HepG2 (cell line): ENCODE measurements around the gene TSGA10IP. TPM values are rescaled to one million over a fixed set of nuclear protein-coding genes. Genes with fewer than 3 reads are reported as not detected.
A peak's percentile ranks its signal among the peaks of the same experiment; 100 is the strongest.

Experiments
- ELF4 ChIP-seq: sonication (generic); formaldehyde crosslinking; IDR thresholded peaks from 2 replicates; pipeline ENCODE4 v1.5.0; 2020; ENCODE audit warnings: missing genetic modification reagents, mild to moderate bottlenecking, moderate library complexity, borderline replicate concordance
- FOXM1 ChIP-seq: sonication (generic); formaldehyde crosslinking; IDR thresholded peaks from 2 replicates; pipeline ENCODE4 v1.5.0; 2020; ENCODE audit warnings: missing genetic modification reagents
- FOXP1 ChIP-seq, 2 experiments: fragments of 450-650 bp in 1 of 2; IDR thresholded peaks; 2 replicates each; pipeline ENCODE4 v1.6.1; 2017 to 2018; ENCODE audit warnings: antibody characterized with exemption in 1 of 2
- HMG20A ChIP-seq: IDR thresholded peaks from 2 replicates; pipeline ENCODE4 v1.6.1; 2016; ENCODE audit warnings: borderline replicate concordance
- HOXA3 ChIP-seq: sonication (generic); formaldehyde crosslinking; IDR thresholded peaks from 2 replicates; pipeline ENCODE4 v1.5.0; 2020; ENCODE audit warnings: missing genetic modification reagents
- MAF1 ChIP-seq: sonication (generic); formaldehyde crosslinking; IDR thresholded peaks from 2 replicates; pipeline ENCODE4 v1.5.0; 2020; ENCODE audit warnings: missing genetic modification reagents, borderline replicate concordance
- MAFK ChIP-seq, 2 experiments: IDR thresholded peaks in 1 of 2; conservative IDR thresholded peaks in 1 of 2; 2 replicates each; pipeline ENCODE4 v1.6.1; 2011; ENCODE audit warnings: improper control_type of control experiment in 2 of 2, low read length in 2 of 2
- NFE2L1 ChIP-seq: sonication (generic); formaldehyde crosslinking; IDR thresholded peaks from 2 replicates; pipeline ENCODE4 v1.4.0; 2020; ENCODE audit warnings: missing genetic modification reagents, mild to moderate bottlenecking, borderline replicate concordance
- NFE2L2 ChIP-seq: fragments of 150-350 bp; IDR thresholded peaks from 2 replicates; pipeline ENCODE4 v1.6.1; 2014; ENCODE audit warnings: low read length
- XBP1 ChIP-seq: sonication (generic); formaldehyde crosslinking; IDR thresholded peaks from 2 replicates; pipeline ENCODE4 v1.5.0; 2020; ENCODE audit warnings: missing genetic modification reagents
- YEATS4 ChIP-seq: sonication (generic); formaldehyde crosslinking; IDR thresholded peaks from 2 replicates; pipeline ENCODE4 v1.4.0; 2020; ENCODE audit warnings: missing genetic modification reagents, borderline replicate concordance
- ZBTB1 ChIP-seq: sonication (generic); formaldehyde crosslinking; IDR thresholded peaks from 2 replicates; pipeline ENCODE4 v1.4.0; 2020; ENCODE audit warnings: missing genetic modification reagents, borderline replicate concordance
- ZBTB42 ChIP-seq: sonication (generic); formaldehyde crosslinking; IDR thresholded peaks from 2 replicates; pipeline ENCODE4 v1.5.0; 2020; ENCODE audit warnings: mild to moderate bottlenecking, missing genetic modification reagents
- ZBTB7A ChIP-seq: sonication (generic); formaldehyde crosslinking; IDR thresholded peaks from 2 replicates; pipeline ENCODE4 v1.8.0; 2022; ENCODE audit warnings: mild to moderate bottlenecking, missing genetic modification reagents
- ZNF143 ChIP-seq: sonication (generic); formaldehyde crosslinking; IDR thresholded peaks from 2 replicates; pipeline ENCODE4 v1.4.0; 2020; ENCODE audit warnings: missing genetic modification reagents
- ZNF251 ChIP-seq: sonication (generic); formaldehyde crosslinking; IDR thresholded peaks from 2 replicates; pipeline ENCODE4 v1.9.0; 2021; ENCODE audit warnings: mild to moderate bottlenecking, missing genetic modification reagents
- ZNF431 ChIP-seq: sonication (generic); formaldehyde crosslinking; IDR thresholded peaks from 2 replicates; pipeline ENCODE4 v1.9.0; 2022; ENCODE audit warnings: missing genetic modification reagents, low read depth, mild to moderate bottlenecking, borderline replicate concordance
- ZNF652 ChIP-seq: IDR thresholded peaks from 2 replicates; pipeline ENCODE4 v1.6.1; 2016; ENCODE audit warnings: low read depth, borderline replicate concordance
- ZSCAN21 ChIP-seq: sonication (generic); formaldehyde crosslinking; IDR thresholded peaks from 2 replicates; pipeline ENCODE4 v1.8.0; 2022; ENCODE audit warnings: mild to moderate bottlenecking, missing genetic modification reagents, moderate library complexity, borderline replicate concordance
- polyA plus RNA-seq, 8 experiments: library from polyadenylated mRNA; depleted of rRNA in 3 of 8; stranded (reverse) in 7 of 8; unstranded in 1 of 8; fragments of >200 nt; fragmentation: Illumina TruSeq in 4 of 8; extraction: Trizol in 4 of 8; gene quantifications; 2 replicates each; pipeline versions ENCODE4 v1.2.1 to v1.2.3, GENCODE V29; 2011 to 2016; ENCODE audit warnings: low read depth in 4 of 8, missing spikeins in 1 of 8, mixed read lengths in 1 of 8; ENCODE audit not compliant: insufficient read depth in 1 of 8
- total RNA-seq, 5 experiments: library from RNA; depleted of rRNA; stranded (reverse); fragments of >200 nt; fragmentation: Illumina TruSeq; extraction: Trizol; gene quantifications; 2 replicates each; pipeline ENCODE4 v1.2.3, GENCODE V29; 2016; ENCODE audit warnings: low read depth in 1 of 5
- TF ChIP-seq, protein P1 (sequence below): sonication (generic); formaldehyde crosslinking; IDR thresholded peaks from 2 replicates; pipeline ENCODE4 v1.5.0; 2020; ENCODE audit warnings: missing genetic modification reagents
- TF ChIP-seq, protein P2 (sequence below): IDR thresholded peaks from 2 replicates; pipeline ENCODE4 v1.6.1; 2016; ENCODE audit warnings: mild to moderate bottlenecking
- TF ChIP-seq, protein P3 (sequence below): sonication (generic); formaldehyde crosslinking; IDR thresholded peaks from 2 replicates; pipeline ENCODE4 v1.9.0; 2021; ENCODE audit warnings: missing genetic modification reagents, mild to moderate bottlenecking, borderline replicate concordance
- TF ChIP-seq, protein P4 (sequence below): sonication (generic); formaldehyde crosslinking; conservative IDR thresholded peaks from 2 replicates; pipeline ENCODE4 v1.4.0; 2020; ENCODE audit warnings: missing genetic modification reagents

TSGA10IP gene
- total and polyA plus RNA-seq, 2 of the 13 experiments (the other 11 are each of a cell fraction or from before 2014, with no cell fraction given) = not detected

DNA sequence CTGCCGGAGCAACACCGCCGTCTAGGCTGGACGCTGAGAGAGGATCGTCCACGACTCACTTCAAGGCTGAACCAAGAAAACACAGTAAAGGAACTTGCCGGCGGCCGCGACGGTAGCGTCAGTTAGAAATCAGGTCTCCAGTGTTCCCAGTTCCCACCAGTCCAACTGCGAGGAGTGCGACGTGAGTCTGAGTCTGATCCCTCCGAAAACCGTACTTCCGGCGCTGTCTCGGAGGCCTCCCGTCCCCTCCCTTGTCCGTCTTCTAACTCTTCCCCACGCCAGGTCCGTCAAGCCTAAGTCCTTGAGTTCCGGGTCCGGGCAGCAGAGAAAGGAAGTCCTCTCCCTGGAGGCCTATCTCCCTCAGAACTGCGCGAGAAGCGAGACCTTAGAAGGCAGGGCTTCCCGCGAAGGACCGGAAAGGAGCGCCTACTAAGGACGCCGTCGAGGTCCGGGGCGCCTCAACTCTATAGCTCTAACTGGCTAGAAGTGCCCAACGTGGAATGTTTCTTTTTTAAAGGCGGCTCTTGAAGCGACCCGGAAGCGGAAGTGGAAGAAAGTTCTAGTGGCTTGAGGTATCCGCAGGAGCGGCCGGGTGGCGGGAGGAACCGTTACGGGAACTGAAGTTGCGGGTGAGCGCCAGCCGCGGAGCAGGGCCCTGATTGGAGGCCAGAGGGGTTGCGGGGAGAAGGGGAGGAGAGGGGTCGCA lies 56.8 kb downstream of the TSGA10IP start, which contains the start of the genes BANF1 and EIF1AD (continued):
- TF ChIP-seq, protein P1, sequence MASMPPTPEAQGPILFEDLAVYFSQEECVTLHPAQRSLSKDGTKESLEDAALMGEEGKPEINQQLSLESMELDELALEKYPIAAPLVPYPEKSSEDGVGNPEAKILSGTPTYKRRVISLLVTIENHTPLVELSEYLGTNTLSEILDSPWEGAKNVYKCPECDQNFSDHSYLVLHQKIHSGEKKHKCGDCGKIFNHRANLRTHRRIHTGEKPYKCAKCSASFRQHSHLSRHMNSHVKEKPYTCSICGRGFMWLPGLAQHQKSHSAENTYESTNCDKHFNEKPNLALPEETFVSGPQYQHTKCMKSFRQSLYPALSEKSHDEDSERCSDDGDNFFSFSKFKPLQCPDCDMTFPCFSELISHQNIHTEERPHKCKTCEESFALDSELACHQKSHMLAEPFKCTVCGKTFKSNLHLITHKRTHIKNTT (CRISPR knock-in tag) = no peak
- TF ChIP-seq FOXP1 (IDR thresholded peaks at IDR 0.05) (no peak), FOXP1 (CRISPR knock-in tag; IDR thresholded peaks at IDR 0.05) (0 out of 2 replicates have a peak, but pooled peaks have one; percentile 50), ZNF143 (CRISPR knock-in tag) (peak; percentile 78), ZNF251 (CRISPR knock-in tag) (peak; percentile 16; the same call in 1 of the 2 replicates), ZBTB1 (peak; percentile 95; the same call in 1 of the 2 replicates), ELF4 (CRISPR knock-in tag) (peak; percentile 94; the same call in 1 of the 2 replicates), ZNF652 (CRISPR knock-in tag) (no peak), NFE2L2 (no peak), ZBTB7A (CRISPR knock-in tag) (no peak), XBP1 (CRISPR knock-in tag) (no peak), NFE2L1 (CRISPR knock-in tag) (no peak), YEATS4 (CRISPR knock-in tag) (peak; percentile 86; the same call in 1 of the 2 replicates), HMG20A (CRISPR knock-in tag) (peak; percentile 53; the same call in 1 of the 2 replicates), HOXA3 (peak; percentile 94), FOXM1 (CRISPR knock-in tag) (no peak), ZBTB42 (no peak), ZSCAN21 (CRISPR knock-in tag) (peak; percentile 60; the same call in 1 of the 2 replicates), MAF1 (CRISPR knock-in tag) (no peak), ZNF431 (CRISPR knock-in tag) (0 out of 2 replicates have a peak, but pooled peaks have one; percentile 50), MAFK (conservative IDR thresholded peaks at IDR 0.05 in 1 of 2, IDR thresholded peaks at IDR 0.05 in 1 of 2; ENCODE audit: low read length in 2 of 2) (no peak)
- TF ChIP-seq, protein P2, sequence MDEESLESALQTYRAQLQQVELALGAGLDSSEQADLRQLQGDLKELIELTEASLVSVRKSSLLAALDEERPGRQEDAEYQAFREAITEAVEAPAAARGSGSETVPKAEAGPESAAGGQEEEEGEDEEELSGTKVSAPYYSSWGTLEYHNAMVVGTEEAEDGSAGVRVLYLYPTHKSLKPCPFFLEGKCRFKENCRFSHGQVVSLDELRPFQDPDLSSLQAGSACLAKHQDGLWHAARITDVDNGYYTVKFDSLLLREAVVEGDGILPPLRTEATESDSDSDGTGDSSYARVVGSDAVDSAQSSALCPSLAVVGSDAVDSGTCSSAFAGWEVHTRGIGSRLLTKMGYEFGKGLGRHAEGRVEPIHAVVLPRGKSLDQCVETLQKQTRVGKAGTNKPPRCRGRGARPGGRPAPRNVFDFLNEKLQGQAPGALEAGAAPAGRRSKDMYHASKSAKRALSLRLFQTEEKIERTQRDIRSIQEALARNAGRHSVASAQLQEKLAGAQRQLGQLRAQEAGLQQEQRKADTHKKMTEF (CRISPR knock-in tag) = peak; percentile 92
- TF ChIP-seq, protein P3, sequence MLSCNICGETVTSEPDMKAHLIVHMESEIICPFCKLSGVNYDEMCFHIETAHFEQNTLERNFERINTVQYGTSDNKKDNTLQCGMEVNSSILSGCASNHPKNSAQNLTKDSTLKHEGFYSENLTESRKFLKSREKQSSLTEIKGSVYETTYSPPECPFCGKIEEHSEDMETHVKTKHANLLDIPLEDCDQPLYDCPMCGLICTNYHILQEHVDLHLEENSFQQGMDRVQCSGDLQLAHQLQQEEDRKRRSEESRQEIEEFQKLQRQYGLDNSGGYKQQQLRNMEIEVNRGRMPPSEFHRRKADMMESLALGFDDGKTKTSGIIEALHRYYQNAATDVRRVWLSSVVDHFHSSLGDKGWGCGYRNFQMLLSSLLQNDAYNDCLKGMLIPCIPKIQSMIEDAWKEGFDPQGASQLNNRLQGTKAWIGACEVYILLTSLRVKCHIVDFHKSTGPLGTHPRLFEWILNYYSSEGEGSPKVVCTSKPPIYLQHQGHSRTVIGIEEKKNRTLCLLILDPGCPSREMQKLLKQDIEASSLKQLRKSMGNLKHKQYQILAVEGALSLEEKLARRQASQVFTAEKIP (CRISPR knock-in tag) = no peak
- TF ChIP-seq, protein P4, sequence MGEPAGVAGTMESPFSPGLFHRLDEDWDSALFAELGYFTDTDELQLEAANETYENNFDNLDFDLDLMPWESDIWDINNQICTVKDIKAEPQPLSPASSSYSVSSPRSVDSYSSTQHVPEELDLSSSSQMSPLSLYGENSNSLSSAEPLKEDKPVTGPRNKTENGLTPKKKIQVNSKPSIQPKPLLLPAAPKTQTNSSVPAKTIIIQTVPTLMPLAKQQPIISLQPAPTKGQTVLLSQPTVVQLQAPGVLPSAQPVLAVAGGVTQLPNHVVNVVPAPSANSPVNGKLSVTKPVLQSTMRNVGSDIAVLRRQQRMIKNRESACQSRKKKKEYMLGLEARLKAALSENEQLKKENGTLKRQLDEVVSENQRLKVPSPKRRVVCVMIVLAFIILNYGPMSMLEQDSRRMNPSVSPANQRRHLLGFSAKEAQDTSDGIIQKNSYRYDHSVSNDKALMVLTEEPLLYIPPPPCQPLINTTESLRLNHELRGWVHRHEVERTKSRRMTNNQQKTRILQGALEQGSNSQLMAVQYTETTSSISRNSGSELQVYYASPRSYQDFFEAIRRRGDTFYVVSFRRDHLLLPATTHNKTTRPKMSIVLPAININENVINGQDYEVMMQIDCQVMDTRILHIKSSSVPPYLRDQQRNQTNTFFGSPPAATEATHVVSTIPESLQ (CRISPR knock-in tag) = no peak
